Adrenal gland (tissue), 5 donors: Measurements from ENCODE around the gene AMN.

ENCODE experiments used
- POLR2A ChIP-seq, 2 donors: fragments of 450-650 bp; IDR thresholded peaks; one replicate each; pipeline ENCODE4 v1.6.1; 2017; ENCODE audit warnings: antibody characterized with exemption in 2 of 2, mild to moderate bottlenecking in 2 of 2, moderate library complexity in 1 of 2
- TF ChIP-seq, protein P1 (sequence below), 6 experiments: fragments of 450-650 bp in 4 of 6; fragments of 200-600 bp in 2 of 6; sonication (generic) in 1 of 6; IDR thresholded peaks; 1 replicate in 5 of 6; 2 replicates in 1 of 6; pipeline versions ENCODE4 v1.5.1 to v1.8.0; 2016 to 2021; ENCODE audit warnings: antibody characterized with exemption in 6 of 6, mild to moderate bottlenecking in 2 of 6, moderate library complexity in 1 of 6
- donor health status: DM: no; HTN: no; CAD: no.

DNA sequence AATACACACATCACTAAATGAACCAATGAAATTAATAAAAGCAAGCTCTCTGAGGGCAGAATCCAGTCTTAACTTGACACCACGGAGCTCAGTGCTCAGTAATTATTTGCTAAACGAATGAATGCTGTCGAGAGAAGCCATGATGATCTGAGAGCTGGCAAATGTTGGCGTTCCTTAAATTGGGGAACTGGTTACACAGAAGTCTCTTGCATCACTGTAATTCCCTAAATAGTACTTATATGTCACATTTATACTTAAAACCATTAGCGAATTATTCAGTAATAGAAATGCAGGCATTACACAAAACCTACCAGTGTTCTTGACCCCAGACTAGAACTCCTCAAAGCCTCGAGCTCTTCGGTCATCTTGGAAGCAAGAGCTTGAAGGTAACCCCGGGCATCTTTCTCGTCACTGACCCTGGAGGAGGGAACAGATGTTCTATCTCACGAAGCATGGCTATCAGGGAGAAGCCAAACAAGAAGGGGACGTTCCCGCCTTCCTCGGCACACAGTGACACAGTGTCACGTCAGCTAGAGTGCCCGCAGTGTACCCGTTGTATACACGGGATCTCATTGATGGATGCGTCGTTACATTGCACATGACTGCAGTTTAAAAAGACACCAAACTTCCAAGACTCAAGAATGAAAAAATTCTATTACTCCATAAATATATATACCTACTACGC is 43.6 kb downstream of the AMN start:
- TF ChIP-seq, protein P1, sequence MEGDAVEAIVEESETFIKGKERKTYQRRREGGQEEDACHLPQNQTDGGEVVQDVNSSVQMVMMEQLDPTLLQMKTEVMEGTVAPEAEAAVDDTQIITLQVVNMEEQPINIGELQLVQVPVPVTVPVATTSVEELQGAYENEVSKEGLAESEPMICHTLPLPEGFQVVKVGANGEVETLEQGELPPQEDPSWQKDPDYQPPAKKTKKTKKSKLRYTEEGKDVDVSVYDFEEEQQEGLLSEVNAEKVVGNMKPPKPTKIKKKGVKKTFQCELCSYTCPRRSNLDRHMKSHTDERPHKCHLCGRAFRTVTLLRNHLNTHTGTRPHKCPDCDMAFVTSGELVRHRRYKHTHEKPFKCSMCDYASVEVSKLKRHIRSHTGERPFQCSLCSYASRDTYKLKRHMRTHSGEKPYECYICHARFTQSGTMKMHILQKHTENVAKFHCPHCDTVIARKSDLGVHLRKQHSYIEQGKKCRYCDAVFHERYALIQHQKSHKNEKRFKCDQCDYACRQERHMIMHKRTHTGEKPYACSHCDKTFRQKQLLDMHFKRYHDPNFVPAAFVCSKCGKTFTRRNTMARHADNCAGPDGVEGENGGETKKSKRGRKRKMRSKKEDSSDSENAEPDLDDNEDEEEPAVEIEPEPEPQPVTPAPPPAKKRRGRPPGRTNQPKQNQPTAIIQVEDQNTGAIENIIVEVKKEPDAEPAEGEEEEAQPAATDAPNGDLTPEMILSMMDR (IDR thresholded peaks at IDR 0.05): no peak
- no peak for TF ChIP-seq POLR2A (IDR thresholded peaks at IDR 0.05)
